HG03025 (cell line): ENCODE data around the gene SP110.
"Not testable (repeated sequence)": the region's sequence is repeated elsewhere in the genome, so short reads cannot be mapped to it uniquely, and the experiment has no call there.

Experiments
- ATAC-seq: cut with Tn5 transposase; IDR thresholded peaks from one replicate; pipeline ENCODE4 v1.9.1; 2021; ENCODE audit warnings: mild to moderate bottlenecking, moderate library complexity; ENCODE audit not compliant: unreplicated experiment, low FRiP score

SP110 gene

GRCh38 chr2:230225486-230225885 lies 5.7 kb upstream of the SP110 start, which contains the start of gene SP140:
TSS of gene SP140 (plus strand) at chr2:230225736. CDS start at chr2:230225845, 109 bp downstream.
- ATAC-seq = no peak

- no peak for ATAC-seq
Measured at GRCh38 chr2:230224458-230224857, 4.7 kb upstream of the SP110 start.

- not testable (repeated sequence) for ATAC-seq
Measured at GRCh38 chr2:230222829-230223228, 3.0 kb upstream of the SP110 start.

- ATAC-seq = no peak
Measured at GRCh38 chr2:230221493-230221892, 1.7 kb upstream of the SP110 start.

- ATAC-seq = no peak
Measured at GRCh38 chr2:230220347-230220969, 674 bp upstream of the SP110 start.

GRCh38 chr2:230218421-230218820 lies 1.4 kb downstream of the SP110 start:
- ATAC-seq = no peak

- no peak for ATAC-seq
Measured at GRCh38 chr2:230217424-230217823, 2.4 kb downstream of the SP110 start.

GRCh38 chr2:230216489-230216888 lies 3.3 kb downstream of the SP110 start:
- ATAC-seq = no peak

GRCh38 chr2:230209422-230210051 lies 10.2 kb downstream of the SP110 start:
- ATAC-seq = peak; percentile 48

GRCh38 chr2:230208576-230208975 lies 11.2 kb downstream of the SP110 start:
- no peak for ATAC-seq

GRCh38 chr2:230205721-230206120 lies 14.1 kb downstream of the SP110 start:
- ATAC-seq = no peak

- no peak for ATAC-seq
Measured at GRCh38 chr2:230205034-230205433, 14.8 kb downstream of the SP110 start.

GRCh38 chr2:230203110-230203676 lies 16.6 kb downstream of the SP110 start:
- ATAC-seq = no peak

GRCh38 chr2:230202430-230203109 lies 17.2 kb downstream of the SP110 start:
- no peak for ATAC-seq

GRCh38 chr2:230184727-230185578 lies 34.8 kb downstream of the SP110 start:
- no peak for ATAC-seq

GRCh38 chr2:230181195-230181594 lies 38.6 kb downstream of the SP110 start:
- ATAC-seq = no peak

- ATAC-seq = no peak
Measured at GRCh38 chr2:230179907-230180306, 39.9 kb downstream of the SP110 start.

- ATAC-seq = no peak
Measured at GRCh38 chr2:230178546-230179485, 41.0 kb downstream of the SP110 start.

- ATAC-seq = no peak
Measured at GRCh38 chr2:230176996-230177395, 42.8 kb downstream of the SP110 start.
